OCI-LY3 (cell line): Measurements from ENCODE around the gene SHD.
A peak's percentile ranks its signal among the peaks of the same experiment; 100 is the strongest.
"Not testable (repeated sequence)": the region's sequence is repeated elsewhere in the genome, so short reads cannot be mapped to it uniquely, and the experiment has no call there.

Experiments used
- H2AFZ ChIP-seq: fragments of 200-600, 300-600 bp; shearing (Covaris generic); 2 replicates; pipeline ENCODE4 v1.6.0; 2014; ENCODE audit warnings: antibody characterized with exemption, low read depth, low read length
- H3K27ac ChIP-seq: fragments of 200-600, 300-600 bp; sonication (generic); 2 replicates; pipeline ENCODE4 v1.5.1; 2014; ENCODE audit warnings: mild to moderate bottlenecking, low read length, moderate library complexity, mixed read lengths
- H3K27me3 ChIP-seq: fragments of 200-600, 300-600 bp; sonication (generic); 2 replicates; pipeline ENCODE4 v1.6.1; 2014; ENCODE audit warnings: low read depth, low read length, mixed read lengths
- H3K36me3 ChIP-seq: fragments of 200-600, 300-600 bp; sonication (generic); replicated peaks from 2 replicates; pipeline ENCODE3; 2014; ENCODE audit warnings: low read depth, low read length, mixed read lengths
- H3K4me1 ChIP-seq: fragments of 300-600, 200-600 bp; sonication (generic); 2 replicates; pipeline ENCODE4 v1.6.1; 2014; ENCODE audit warnings: low read length, mixed read lengths
- H3K4me2 ChIP-seq: fragments of 200-600, 300-600 bp; sonication (generic); 2 replicates; pipeline ENCODE4 v1.6.1; 2014; ENCODE audit warnings: low read length, mixed read lengths
- H3K4me3 ChIP-seq: fragments of 300-600, 200-600 bp; sonication (generic); 2 replicates; pipeline ENCODE4 v1.5.1; 2014; ENCODE audit warnings: antibody characterized with exemption, mild to moderate bottlenecking, low read length, moderate library complexity
- H3K79me2 ChIP-seq: fragments of 300-600, 200-600 bp; shearing (Covaris generic); 2 replicates; pipeline ENCODE4 v1.6.1; 2014; ENCODE audit warnings: mild to moderate bottlenecking, low read length, mixed read lengths
- H3K9ac ChIP-seq: fragments of 300-600, 200-600 bp; shearing (Covaris generic); 2 replicates; pipeline ENCODE4 v1.6.0; 2014; ENCODE audit warnings: mild to moderate bottlenecking, low read length, moderate library complexity
- H3K9me3 ChIP-seq: fragments of 200-600, 300-600 bp; shearing (Covaris generic); 2 replicates; pipeline ENCODE4 v1.6.1; 2014; ENCODE audit warnings: low read length, mixed read lengths; ENCODE audit not compliant: insufficient read depth
- H4K20me1 ChIP-seq: fragments of 200-600, 300-600 bp; sonication (generic); 2 replicates; pipeline ENCODE4 v1.6.1; 2016; ENCODE audit warnings: low read length, mixed read lengths; ENCODE audit not compliant: insufficient read depth
- CTCF ChIP-seq: fragments of 200-600, 300-600 bp; sonication (generic); IDR thresholded peaks from 2 replicates; pipeline ENCODE4 v1.5.1; 2014; ENCODE audit warnings: antibody characterized with exemption, low read length, low read depth
- EZH2phosphoT487 ChIP-seq: fragments of 200-600 bp; shearing (Covaris generic); IDR thresholded peaks from 2 replicates; pipeline ENCODE4 v1.6.1; 2018; ENCODE audit warnings: antibody characterized with exemption, mixed run types, low read depth

Gene SHD, protein sequence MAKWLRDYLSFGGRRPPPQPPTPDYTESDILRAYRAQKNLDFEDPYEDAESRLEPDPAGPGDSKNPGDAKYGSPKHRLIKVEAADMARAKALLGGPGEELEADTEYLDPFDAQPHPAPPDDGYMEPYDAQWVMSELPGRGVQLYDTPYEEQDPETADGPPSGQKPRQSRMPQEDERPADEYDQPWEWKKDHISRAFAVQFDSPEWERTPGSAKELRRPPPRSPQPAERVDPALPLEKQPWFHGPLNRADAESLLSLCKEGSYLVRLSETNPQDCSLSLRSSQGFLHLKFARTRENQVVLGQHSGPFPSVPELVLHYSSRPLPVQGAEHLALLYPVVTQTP

GRCh38 chr19:4278419-4279266, at the start of gene SHD:
Gene SHD, plus strand, starts transcription at chr19:4279266. Its CDS starts 798 bp downstream, at chr19:4280064.
- no peaks in the 10 kb centered on the region for H4K20me1 ChIP-seq
- H3K27me3 ChIP-seq: 0 out of 2 replicates have a peak, but pooled peaks cover 2% of the 10 kb centered on the region
- no peak within 1 kb of the TSS for H3K9ac ChIP-seq
- no peaks in the 10 kb centered on the region for H3K36me3 ChIP-seq
- TF ChIP-seq CTCF (no peak), EZH2phosphoT487 (no peak)
- H3K27ac ChIP-seq: no peak within 1 kb of the TSS
- no peak within 1 kb of the TSS for H2AFZ ChIP-seq
- H3K4me2 ChIP-seq: no peak within 1 kb of the TSS
- no peaks in the 10 kb centered on the region for H3K79me2 ChIP-seq
- H3K9me3 ChIP-seq: no peaks in the 10 kb centered on the region
- H3K4me3 ChIP-seq: no peak within 1 kb of the TSS
- peaks cover 4% of the 10 kb centered on the region; the same call in 1 of the 2 replicates for H3K4me1 ChIP-seq

DNA sequence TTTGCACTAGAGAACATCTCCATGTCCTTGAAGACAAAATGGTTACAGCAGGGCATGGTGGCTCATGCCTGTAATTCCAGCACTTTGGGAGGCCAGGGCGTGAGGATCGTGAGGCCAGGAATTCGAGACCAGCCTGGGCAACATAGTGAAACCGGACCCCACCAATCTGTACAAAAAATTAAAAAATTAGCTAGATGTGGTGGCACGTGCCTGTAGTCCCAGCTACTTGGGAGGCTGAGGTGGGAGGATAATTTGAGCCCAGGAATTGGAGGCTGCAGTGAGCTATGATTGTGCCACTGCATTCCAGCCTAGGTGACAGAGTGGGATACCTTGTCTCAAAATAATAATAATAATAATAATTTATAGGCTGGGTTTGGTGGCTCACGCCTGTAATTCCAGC, 48.8 kb upstream of the SHD start:
- Histone ChIP-seq H3K79me2 (peaks cover 79% of the 10 kb centered on the region), H3K4me1 (peaks cover 62% of the 10 kb centered on the region), H4K20me1 (peaks cover 33% of the 10 kb centered on the region), H3K4me2 (peak overlapping the region; percentile 92), H3K4me3 (peak overlapping the region; percentile 93), H3K27ac (peak overlapping the region; percentile 97), H3K9ac (peak overlapping the region; percentile 99), H3K36me3 (peaks cover 49% of the 10 kb centered on the region)
- H3K9me3 ChIP-seq, H3K27me3 ChIP-seq, H2AFZ ChIP-seq: not testable (repeated sequence)

- H3K9me3 ChIP-seq, H3K27me3 ChIP-seq, H2AFZ ChIP-seq: not testable (repeated sequence)
- peak overlapping the region; percentile 93 for H3K4me3 ChIP-seq
- H3K27ac ChIP-seq: peak overlapping the region; percentile 97
- H4K20me1 ChIP-seq: peaks cover 39% of the 10 kb centered on the region
- peaks cover 57% of the 10 kb centered on the region for H3K36me3 ChIP-seq
- 0 out of 2 replicates have a peak overlapping the region, but pooled peaks have one; percentile 99 for H3K9ac ChIP-seq
- H3K4me1 ChIP-seq: peaks cover 51% of the 10 kb centered on the region
- peak overlapping the region; percentile 92 for H3K4me2 ChIP-seq
- H3K79me2 ChIP-seq: peaks cover 85% of the 10 kb centered on the region
These were observed 47.5 kb upstream of the SHD start for GRCh38 chr19:4231521-4231920.

GRCh38 chr19:4232139-4232538, 46.9 kb upstream of the SHD start:
- H3K9me3 ChIP-seq, H3K27me3 ChIP-seq, H3K9ac ChIP-seq, H2AFZ ChIP-seq: not testable (repeated sequence)
- Histone ChIP-seq H4K20me1 (peaks cover 45% of the 10 kb centered on the region), H3K27ac (peak overlapping the region; percentile 42; the same call in 1 of the 2 replicates), H3K79me2 (peaks cover 90% of the 10 kb centered on the region), H3K4me3 (peak overlapping the region; percentile 9; the same call in 1 of the 2 replicates), H3K36me3 (peaks cover 63% of the 10 kb centered on the region), H3K4me1 (peaks cover 47% of the 10 kb centered on the region), H3K4me2 (peak overlapping the region; percentile 15; the same call in 1 of the 2 replicates)

DNA sequence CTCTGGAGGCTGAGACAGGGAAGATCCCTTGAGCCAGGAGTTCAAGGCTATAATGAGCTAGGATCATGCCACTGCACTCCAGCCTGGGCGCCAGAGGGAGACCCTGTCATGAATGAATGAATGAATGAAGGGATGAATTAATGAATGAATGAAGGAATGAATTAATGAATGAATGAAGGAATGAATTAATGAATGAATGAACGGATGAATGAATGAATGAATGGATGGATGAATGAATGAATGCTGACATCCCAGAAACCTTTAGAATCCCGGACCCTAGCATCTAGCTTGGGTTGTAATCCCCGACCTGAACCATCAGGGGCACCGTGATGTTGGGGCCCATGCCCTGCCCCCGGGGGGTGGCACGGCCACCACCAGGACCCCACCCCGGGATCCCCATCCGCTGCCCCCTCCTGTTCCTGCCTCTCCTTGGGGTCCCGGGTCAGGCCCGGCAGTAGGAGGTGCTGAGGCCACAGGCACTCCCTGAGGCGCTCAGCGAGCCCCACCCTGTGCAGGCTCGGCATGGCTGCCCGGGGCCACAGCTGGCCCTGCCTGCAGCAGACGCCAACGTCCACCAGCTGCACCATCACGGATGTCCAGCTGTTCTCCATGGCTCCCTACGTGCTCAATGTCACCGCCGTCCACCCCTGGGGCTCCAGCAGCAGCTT, 46.3 kb upstream of the SHD start:
- H3K4me3 ChIP-seq: peak overlapping the region; percentile 9; the same call in 1 of the 2 replicates
- peak overlapping the region; percentile 42; the same call in 1 of the 2 replicates for H3K27ac ChIP-seq
- H3K4me2 ChIP-seq: peak overlapping the region; percentile 15; the same call in 1 of the 2 replicates
- no peak overlapping the region for H3K9ac ChIP-seq
- no peak overlapping the region for H2AFZ ChIP-seq
- H4K20me1 ChIP-seq: peaks cover 46% of the 10 kb centered on the region
- H3K36me3 ChIP-seq: peaks cover 69% of the 10 kb centered on the region
- TF ChIP-seq EZH2phosphoT487: no peak
- TF ChIP-seq CTCF: no peak
- peaks cover 86% of the 10 kb centered on the region for H3K79me2 ChIP-seq
- H3K4me1 ChIP-seq: peaks cover 41% of the 10 kb centered on the region
- no peaks in the 10 kb centered on the region for H3K27me3 ChIP-seq
- no peaks in the 10 kb centered on the region for H3K9me3 ChIP-seq
